T-helper 2 cell treated with Interferon-gamma antibody and Interleukin-4, amounts not matched to agents 100 ng/mL and 5 ng/mL, for 36 hours (primary cell): Measurements from ENCODE around the gene JPH2. TPM values are rescaled to one million over a fixed set of nuclear protein-coding genes. Genes with fewer than 3 reads are reported as not detected.

Experiments used
- intact Hi-C: fragments of 100-400 bp; cut with micrococcal nuclease; formaldehyde crosslinking; loops from one replicate; pipeline ENCODE4 v1.15.1; 2023
- total RNA-seq: library from RNA; stranded (reverse); gene quantifications from 2 replicates; pipeline ENCODE4 v1.2.3, GENCODE V29; 2022

JPH2 gene
- total RNA-seq, 1 donor from 2014 or later: not detected

GRCh38 chr20:44160133-44160532 lies 26.9 kb downstream of the JPH2 start:
- intact Hi-C loops: no loop called here

GRCh38 chr20:44159711-44160110 lies 27.3 kb downstream of the JPH2 start:
- intact Hi-C loops: no loop called here

GRCh38 chr20:44159125-44159524 lies 27.9 kb downstream of the JPH2 start:
- intact Hi-C loops: no loop called here

GRCh38 chr20:44157061-44157460 lies 29.9 kb downstream of the JPH2 start:
- intact Hi-C loops: no loop called here

- intact Hi-C loops: no loop called here
These were observed 32.4 kb downstream of the JPH2 start for GRCh38 chr20:44154521-44155001.

- intact Hi-C loops: no loop called here
These were observed 33.3 kb downstream of the JPH2 start for GRCh38 chr20:44153636-44154043.

- intact Hi-C loops: no loop called here
These were observed 35.2 kb downstream of the JPH2 start for GRCh38 chr20:44151621-44152416.

- intact Hi-C loops: no loop called here
These were observed 40.7 kb downstream of the JPH2 start for GRCh38 chr20:44146272-44146671.

GRCh38 chr20:44145131-44145775 lies 41.7 kb downstream of the JPH2 start:
- intact Hi-C loops: no loop called here

GRCh38 chr20:44143936-44144335 lies 43.1 kb downstream of the JPH2 start:
- intact Hi-C loops: no loop called here

- intact Hi-C loops: no loop called here
These were observed 44.6 kb downstream of the JPH2 start for GRCh38 chr20:44142413-44142812.

- intact Hi-C loops: no loop called here
These were observed 45.1 kb downstream of the JPH2 start for GRCh38 chr20:44141873-44142272.

- intact Hi-C loops: no loop called here
These were observed 48.1 kb downstream of the JPH2 start for GRCh38 chr20:44138867-44139266.

GRCh38 chr20:44137266-44137801 lies 49.7 kb downstream of the JPH2 start:
- intact Hi-C loops: no loop called here

GRCh38 chr20:44136579-44137265 lies 50.3 kb downstream of the JPH2 start:
- intact Hi-C loops: no loop called here

- intact Hi-C loops: no loop called here
These were observed 51.4 kb downstream of the JPH2 start for GRCh38 chr20:44135417-44136204.

- intact Hi-C loops: no loop called here
These were observed 52.0 kb downstream of the JPH2 start for GRCh38 chr20:44135012-44135412.

- intact Hi-C loops: no loop called here
These were observed 53.6 kb downstream of the JPH2 start for GRCh38 chr20:44133424-44133823.

- intact Hi-C loops: no loop called here
These were observed 55.3 kb downstream of the JPH2 start for GRCh38 chr20:44131704-44132103.

- intact Hi-C loops: no loop called here
These were observed 56.9 kb downstream of the JPH2 start for GRCh38 chr20:44129911-44130718.
